Neutrophil (primary cell): ENCODE measurements around the gene SNX20.
A peak's percentile ranks its signal among the peaks of the same experiment; 100 is the strongest.

Experiments used
- H3K27ac ChIP-seq: fragments of 200-600 bp; sonication (generic); 2 replicates; pipeline ENCODE4 v1.5.1; 2016; ENCODE audit warnings: mild to moderate bottlenecking, moderate library complexity
- H3K27me3 ChIP-seq: fragments of 200-600 bp; sonication (generic); 2 replicates; pipeline ENCODE4 v1.6.0; 2016; ENCODE audit warnings: mild to moderate bottlenecking
- H3K36me3 ChIP-seq: fragments of 200-600 bp; sonication (generic); 2 replicates; pipeline ENCODE4 v1.5.1; 2017
- H3K4me1 ChIP-seq, 2 experiments: fragments of 200-600 bp in 1 of 2; sonication (generic) in 1 of 2; 1 replicate in 1 of 2; 2 replicates in 1 of 2; pipeline versions ENCODE4 v1.5.1 to v1.6.1; 2013 to 2016; ENCODE audit warnings: low read depth in 1 of 2, low read length in 1 of 2, mild to moderate bottlenecking in 1 of 2, moderate library complexity in 1 of 2; ENCODE audit not compliant: control insufficient read depth in 1 of 2, insufficient read depth in 1 of 2
- H3K4me3 ChIP-seq, 2 experiments: fragments of 200-600 bp in 1 of 2; sonication (generic) in 1 of 2; 1 replicate in 1 of 2; 2 replicates in 1 of 2; pipeline ENCODE4 v1.5.1; 2013 to 2016; ENCODE audit warnings: low read depth in 1 of 2, low read length in 1 of 2, mild to moderate bottlenecking in 1 of 2, moderate library complexity in 1 of 2
- H3K9me3 ChIP-seq: fragments of 200-600 bp; sonication (generic); 2 replicates; pipeline ENCODE4 v1.5.1; 2016
- CTCF ChIP-seq: fragments of 200-600 bp; sonication (generic); IDR thresholded peaks from 2 replicates; pipeline ENCODE4 v1.5.1; 2016; ENCODE audit warnings: antibody characterized with exemption

SNX20 gene

GRCh38 chr16:50690177-50690576 is 9.1 kb upstream of the SNX20 start:
- Histone ChIP-seq H3K27ac (peak overlapping the region; percentile 93), H3K4me1 (peaks cover 67 to 73% of the 10 kb centered on the region in 2 experiments), H3K9me3 (no peaks in the 10 kb centered on the region), H3K4me3 (no peak overlapping the region), H3K27me3 (no peaks in the 10 kb centered on the region), H3K36me3 (no peaks in the 10 kb centered on the region)
- TF ChIP-seq CTCF, result no peak

GRCh38 chr16:50688867-50689266 is 7.8 kb upstream of the SNX20 start:
- H3K9me3 ChIP-seq, result no peaks in the 10 kb centered on the region
- peaks cover 67 to 73% of the 10 kb centered on the region in 2 experiments for H3K4me1 ChIP-seq
- H3K4me3 ChIP-seq, result no peak overlapping the region
- H3K36me3 ChIP-seq, result no peaks in the 10 kb centered on the region
- no peak for TF ChIP-seq CTCF
- no peaks in the 10 kb centered on the region for H3K27me3 ChIP-seq
- H3K27ac ChIP-seq, result peak overlapping the region; percentile 93

GRCh38 chr16:50688083-50688482 is 7.0 kb upstream of the SNX20 start:
- H3K27ac ChIP-seq, result peak overlapping the region; percentile 93
- no peaks in the 10 kb centered on the region for H3K9me3 ChIP-seq
- no peaks in the 10 kb centered on the region for H3K27me3 ChIP-seq
- H3K4me1 ChIP-seq, result peaks cover 70 to 77% of the 10 kb centered on the region in 2 experiments
- no peak for TF ChIP-seq CTCF
- H3K4me3 ChIP-seq, result no peak overlapping the region
- H3K36me3 ChIP-seq, result no peaks in the 10 kb centered on the region

- H3K9me3 ChIP-seq, result no peaks in the 10 kb centered on the region
- peak overlapping the region; percentile 93 for H3K27ac ChIP-seq
- H3K4me1 ChIP-seq, result peaks cover 84 to 92% of the 10 kb centered on the region in 2 experiments
- TF ChIP-seq CTCF, result no peak
- peak overlapping the region; percentile 23 to 51 for H3K4me3 ChIP-seq
- no peaks in the 10 kb centered on the region for H3K36me3 ChIP-seq
- H3K27me3 ChIP-seq, result no peaks in the 10 kb centered on the region
Observed at GRCh38 chr16:50685462-50686063, 4.5 kb upstream of the SNX20 start.

- H3K27me3 ChIP-seq, result no peaks in the 10 kb centered on the region
- peaks cover 90 to 97% of the 10 kb centered on the region in 2 experiments for H3K4me1 ChIP-seq
- no peaks in the 10 kb centered on the region for H3K9me3 ChIP-seq
- TF ChIP-seq CTCF, result no peak
- H3K36me3 ChIP-seq, result no peaks in the 10 kb centered on the region
- peak overlapping the region; percentile 23 to 51 for H3K4me3 ChIP-seq
- H3K27ac ChIP-seq, result peak overlapping the region; percentile 93
Observed at GRCh38 chr16:50684823-50685461, 3.8 kb upstream of the SNX20 start.
